ENCODE data around the gene SLC12A8.
"Not testable (repeated sequence)": the region's sequence is repeated elsewhere in the genome, so short reads cannot be mapped to it uniquely, and the experiment has no call there.

Gene SLC12A8

DNA sequence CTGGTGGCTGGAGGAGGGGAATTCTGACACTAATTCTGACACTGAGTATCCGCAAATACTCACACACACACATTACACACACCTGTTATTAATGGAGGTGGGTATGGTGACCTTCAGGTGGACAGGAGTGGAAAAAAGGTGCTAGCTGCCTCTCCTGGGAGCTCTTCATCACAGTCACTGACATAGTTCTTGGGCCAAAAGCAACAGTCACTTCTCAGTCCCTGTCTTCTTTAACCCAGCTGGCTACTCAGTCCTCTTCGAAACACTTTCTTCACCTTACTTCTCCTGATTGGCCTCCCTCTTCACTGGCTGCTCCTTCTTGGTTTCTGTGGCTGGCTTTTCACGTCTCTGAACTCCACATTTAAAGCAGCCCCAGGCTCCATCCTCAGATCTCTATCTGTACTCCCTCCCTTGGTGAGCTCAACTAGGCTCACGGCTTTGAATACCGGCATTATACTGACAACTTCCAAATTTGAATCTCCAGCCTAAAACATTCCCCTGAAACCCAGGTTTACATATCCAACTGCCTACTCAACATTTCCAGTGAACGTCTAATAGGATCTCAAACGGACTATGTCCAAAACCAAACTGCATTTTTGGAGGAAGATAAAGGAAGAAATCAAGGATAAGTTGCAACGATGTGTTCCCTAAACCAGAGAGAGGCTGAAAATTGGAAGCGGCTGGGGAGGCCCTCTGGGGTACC, 103.6 kb downstream of the SLC12A8 start:
- no peak for DNase-seq

DNA sequence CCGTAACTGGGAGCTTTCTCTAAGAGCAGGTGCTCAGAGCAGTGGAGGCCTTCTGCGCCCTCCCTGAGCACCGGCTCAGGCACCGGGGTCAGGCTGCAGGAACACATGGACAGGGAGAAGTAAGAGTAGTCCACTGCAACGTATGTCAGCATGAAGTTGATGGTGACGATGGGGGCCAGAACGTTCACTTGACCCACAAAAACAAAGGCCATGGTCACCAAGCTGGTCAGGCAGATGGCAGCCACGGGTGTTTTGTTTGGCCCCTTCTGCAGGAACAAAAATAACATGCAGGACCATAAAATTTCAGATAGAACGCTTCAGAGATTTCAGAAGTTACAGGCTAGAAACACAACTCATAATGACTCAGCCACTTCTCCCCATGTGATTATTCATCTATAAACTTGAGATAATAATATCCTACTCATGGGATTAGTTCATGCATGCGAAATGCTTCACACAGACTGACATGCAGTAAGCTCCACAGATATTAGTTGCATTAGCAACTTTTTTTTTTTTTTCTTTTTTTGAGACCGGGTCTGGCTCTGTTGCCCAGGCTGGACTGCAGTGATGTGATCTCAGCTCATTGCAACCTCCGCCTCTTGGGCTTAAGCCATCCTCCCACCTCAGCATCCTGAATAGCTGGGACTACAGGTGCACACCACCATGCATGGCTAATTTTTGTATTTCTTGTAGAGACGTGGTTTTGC, 104.5 kb downstream of the SLC12A8 start:
- DNase-seq = no peak

DNA sequence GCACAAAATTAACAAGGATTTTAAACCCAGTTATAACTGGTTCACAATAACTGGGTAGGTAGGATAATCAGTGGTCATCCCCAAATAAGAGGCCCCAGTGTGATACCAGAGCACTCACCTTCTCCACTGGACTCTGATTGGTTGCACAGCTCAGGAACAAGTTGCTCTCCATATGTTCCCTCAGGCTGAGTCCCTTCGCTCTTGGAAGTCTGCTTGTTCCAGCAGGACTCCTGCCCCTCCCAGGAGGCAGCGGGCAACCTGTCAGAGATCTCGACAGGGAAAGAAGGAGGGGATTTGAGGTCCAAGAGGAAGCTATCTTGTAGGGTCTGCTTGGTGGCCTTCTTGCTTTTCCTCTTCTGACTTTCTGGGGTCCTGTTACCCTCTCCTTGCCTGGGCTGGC, 105.2 kb downstream of the SLC12A8 start:
- no peak for DNase-seq

DNA sequence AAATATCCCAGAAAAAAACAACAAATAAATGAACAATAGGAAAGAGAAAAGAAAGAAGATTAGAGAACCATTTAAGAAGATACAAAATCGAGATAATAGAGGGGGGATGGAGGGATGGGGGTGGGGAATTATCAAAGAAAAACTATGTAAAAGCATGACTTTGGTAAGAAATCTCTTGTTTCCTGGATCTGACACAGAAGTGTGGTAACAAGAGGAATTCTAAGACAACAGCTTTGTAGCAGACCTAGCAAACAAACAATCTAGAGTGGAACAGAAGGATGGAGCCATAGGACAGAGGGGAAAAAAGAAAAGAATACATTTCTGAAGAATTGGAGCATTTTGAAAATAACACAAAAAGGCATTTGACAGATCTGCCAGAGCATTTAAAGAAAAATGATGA, 107.4 kb downstream of the SLC12A8 start:
- no peak for DNase-seq

DNA sequence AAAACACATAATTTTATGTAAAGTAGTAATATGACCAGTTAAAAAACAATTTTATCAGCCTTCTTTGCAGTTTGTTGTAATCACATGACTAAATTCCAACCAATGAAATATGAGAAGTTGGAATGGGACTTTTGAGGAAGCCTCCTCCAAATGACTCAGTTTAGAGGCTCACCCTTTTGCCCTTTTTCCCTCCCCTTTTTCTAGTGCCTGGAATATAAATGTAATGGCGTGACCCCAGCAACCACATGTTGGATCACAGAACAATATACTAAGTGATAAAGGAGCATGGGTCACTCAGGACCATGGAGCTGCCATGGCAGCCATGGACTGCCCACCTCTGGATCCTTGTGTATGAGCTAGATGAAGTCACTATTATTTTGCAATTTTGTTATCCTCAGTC, 107.9 kb downstream of the SLC12A8 start:
- no peak for DNase-seq

DNA sequence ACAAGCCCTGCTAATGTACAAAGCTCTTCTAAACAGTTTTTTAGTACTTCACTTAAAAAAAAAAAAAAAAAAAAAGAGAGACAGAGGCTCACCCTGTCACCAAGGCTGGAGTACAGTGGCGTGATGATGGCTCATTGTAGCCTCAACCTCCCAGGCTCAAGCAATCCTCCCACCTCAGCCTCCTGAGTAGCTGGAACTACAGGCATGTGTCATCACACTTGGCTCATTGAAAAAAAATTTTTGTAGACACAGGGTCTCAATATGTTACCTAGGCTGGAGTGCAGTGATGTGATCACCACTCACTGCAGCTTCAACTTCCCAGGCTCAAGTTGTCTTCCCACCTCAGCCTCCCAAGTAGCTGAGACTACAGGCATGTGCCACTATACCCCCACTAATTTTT, 109.1 kb downstream of the SLC12A8 start:
- DNase-seq = no peak

DNA sequence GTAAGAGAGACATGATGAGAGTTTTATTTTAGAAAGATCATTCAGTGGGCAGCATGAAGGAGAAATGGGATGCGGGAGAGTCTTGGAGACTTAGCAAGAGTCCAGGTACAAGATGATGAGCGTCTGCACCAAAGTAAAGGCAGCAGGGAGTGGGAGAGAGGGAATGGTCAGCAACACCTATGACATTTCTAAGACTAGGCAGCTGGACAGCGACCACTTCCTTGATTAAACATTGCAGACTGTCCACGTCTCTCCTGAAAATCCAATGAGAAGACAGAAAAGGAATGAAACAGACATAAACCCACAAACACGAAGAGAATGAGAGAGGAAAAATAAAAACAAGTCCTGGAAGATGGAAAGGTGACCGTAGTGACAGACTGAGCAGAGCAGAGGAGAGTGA, 110.1 kb downstream of the SLC12A8 start:
- DNase-seq = no peak

DNA sequence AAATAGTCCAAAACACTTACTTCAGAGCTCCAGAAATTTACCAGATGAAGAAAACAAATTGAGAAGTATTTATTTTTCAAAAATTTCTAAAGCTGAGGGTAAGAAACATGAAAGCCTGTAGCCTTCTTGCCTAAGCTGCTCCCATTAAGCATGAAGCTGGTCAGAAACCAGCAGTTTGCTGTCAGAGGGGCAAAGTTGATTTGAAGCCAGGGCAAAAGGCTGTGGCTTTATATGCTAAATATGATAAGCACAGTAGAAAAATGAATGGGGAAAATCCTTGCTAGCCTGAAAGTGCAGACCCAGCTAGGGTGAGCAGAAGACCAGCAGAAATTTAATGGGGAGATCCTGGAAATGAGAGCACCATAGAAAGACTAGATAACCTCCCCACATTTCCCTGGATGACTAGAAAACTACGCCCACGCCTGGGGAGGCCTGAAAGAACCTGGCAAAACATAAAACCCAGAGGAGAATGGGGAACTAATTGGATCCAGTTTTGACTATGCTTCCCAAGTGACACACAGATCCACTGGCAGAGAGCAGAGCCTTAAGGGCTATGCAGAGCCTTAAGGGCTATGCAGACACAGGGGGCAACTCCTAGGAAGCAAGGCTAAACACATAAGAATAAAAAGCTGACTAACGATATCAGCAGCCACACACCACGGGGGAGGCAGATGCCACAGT, 113.8 kb downstream of the SLC12A8 start:
- DNase-seq = no peak

DNA sequence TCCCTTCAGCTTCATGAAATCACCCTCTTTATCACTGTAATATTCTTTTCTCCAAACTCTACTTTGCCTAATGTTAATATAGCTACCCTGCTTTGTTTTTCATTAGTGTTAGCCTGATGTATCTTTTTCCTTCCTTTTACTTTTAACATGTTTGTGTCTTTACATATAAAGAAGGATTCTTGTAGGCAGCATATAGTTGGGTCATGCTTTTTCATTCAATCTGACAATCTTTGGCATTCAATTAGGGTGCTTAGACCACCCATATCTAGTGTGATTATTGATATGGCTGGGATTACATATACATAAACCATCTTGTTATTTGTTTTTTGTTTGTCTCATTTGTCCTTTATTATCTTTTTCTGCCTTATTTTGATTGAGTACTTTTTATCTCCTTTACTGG, 121.9 kb downstream of the SLC12A8 start:
- DNase-seq = no peak

DNA sequence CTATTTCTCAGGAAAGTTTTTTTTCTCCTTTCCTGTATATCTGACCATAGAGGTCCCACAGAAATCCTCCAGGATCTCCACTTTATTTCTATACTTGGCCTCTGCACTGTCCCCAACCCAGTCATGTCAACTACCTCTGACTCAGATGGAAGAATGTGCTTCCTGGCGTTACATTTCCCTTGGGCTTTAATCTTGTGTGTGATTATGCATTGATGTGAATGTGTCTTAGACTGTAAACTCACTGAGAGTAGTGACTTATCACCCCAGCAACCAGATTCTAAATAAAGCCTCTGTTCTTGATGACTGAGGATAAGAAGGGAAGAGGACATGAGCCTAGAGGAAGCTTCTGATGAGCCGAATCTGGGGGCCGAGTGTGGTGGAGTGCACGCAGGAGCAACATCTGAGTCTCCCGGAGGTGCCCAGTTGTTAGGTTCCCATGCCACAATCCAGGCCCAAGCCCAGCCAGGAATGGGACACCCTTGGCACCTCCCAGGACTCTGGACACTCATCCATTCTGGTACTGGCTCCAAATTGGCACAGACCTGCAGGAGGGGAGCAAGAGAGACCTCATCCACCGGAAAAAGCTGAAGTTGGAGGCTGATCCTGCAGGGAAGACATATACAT, 124.7 kb downstream of the SLC12A8 start:
- no peak for DNase-seq

DNA sequence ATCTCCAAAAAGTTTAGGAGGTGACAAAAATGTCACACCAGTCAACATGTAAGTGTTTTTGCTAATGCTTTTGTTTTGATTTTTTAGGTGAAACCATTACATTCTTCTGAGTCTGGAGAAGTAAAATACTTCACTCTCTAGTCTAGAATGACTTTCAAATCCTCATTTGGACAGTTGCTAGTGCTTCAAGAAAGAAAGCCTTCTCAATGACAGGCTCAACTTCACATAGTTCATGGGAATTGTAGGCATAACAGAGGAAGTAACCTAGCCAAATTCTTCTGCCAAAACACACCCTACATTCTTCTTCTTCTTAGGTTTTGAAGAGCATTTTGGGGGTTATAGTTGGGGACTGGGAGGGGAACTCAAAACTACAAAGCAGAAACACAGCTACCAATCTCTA, 127.4 kb downstream of the SLC12A8 start:
- DNase-seq = no peak

DNA sequence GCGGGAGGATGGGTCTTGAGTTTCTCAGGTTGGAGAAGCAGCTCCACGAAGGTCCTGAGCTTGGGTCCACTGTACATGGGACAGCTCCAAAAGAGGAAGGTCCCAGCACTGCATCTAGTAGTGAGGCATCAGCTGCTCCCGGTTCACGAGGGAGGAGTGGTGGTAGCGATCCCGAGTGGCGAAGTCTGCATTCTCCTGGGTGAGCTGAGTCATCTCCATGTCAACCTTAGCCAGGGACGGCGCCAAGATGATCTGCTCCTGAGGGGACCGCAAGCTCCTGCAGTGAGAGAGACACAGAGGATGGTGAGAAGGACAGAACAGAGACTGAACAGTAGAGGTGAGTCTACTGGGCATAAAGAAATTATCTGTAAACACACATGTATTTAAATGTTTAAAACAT, 128.8 kb downstream of the SLC12A8 start:
- no peak for DNase-seq

DNA sequence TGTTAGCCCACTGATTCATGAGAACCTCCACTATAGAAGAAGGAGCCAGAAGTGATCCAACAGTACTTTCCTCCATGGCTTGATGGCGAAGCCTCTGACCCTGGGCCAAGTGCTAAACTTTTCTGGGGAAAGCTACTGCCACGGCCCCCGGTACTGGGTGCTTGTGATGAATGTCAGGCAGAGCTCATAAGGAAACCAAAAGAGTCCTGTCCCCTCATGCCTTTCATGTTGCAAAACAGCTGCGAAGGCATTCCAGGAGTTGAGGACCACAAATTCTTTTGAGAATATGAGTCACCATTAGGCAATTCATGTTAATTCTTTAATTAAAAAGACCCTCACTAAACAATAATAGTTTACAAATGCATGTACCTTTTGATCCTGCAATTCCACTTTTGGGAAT, 130.2 kb downstream of the SLC12A8 start:
- DNase-seq = not testable (repeated sequence)

DNA sequence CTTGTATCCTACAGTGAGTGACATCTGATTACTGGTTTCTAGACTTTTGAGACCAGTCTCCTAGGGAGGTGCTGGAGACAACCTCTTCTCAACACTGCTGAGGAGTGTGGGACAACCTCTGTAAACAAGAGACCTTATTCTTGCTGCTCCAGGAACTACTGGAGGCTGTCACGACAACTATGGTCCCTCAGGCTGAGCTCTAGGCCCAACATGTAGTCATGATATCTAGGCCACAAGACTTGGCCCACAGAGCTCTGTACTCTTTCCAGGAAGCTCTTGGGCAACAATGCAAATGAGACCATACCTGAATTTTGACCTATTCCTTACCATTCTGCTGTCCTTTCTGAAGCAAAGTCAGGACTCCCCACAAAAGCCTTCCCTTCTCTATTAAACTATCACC, 132.5 kb downstream of the SLC12A8 start:
- DNase-seq = no peak

DNA sequence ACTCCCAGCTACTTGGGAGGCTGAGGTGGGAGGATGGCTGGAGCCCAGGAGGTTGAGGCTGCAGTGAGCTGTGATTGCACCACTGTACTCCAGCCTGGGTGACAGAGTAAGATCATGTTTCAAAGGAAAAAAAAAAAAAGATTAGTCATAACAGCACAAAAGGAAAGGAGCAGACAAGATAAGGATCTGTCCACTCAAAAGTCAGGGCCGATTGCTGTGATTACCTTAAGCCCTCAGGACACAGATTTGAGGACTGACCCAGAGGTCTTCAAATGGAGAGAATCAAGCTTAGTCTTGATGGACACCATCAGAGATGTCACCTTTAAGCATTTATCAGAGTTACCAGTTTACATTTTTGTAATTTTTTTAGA, 132.9 kb downstream of the SLC12A8 start:
- no peak for DNase-seq

DNA sequence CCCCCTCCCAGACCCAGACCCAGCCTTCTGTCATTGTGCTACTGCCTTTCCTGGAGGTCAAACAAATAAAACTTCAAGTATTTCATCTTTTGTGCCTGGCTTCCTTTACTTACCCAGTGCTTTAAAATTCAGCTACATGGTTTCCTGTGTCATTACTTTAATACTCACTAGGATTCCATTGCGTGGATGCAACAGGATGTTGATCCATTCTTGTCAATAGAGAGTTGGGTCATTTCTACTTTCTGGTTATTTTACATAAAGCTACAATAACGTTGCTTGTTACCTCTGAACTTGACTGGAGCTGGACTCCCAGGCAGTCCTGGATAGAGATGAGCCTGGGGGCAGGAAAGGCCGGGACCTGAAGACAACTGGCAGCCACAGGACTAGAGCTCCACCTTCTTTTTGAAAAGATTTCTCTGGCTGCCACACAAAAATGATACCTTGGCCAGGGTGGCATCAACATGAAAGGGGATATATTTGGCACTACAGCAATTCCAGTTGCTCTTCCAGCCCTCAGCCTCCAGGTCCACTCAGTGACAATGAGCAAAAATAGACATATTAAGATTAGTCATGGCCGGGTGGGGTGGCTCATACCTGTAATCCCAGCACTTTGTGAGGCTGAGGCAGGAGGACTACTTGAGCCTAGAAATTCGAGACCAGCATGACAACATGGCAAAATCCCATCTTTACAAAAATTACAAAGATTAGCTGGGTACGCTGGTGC, 133.4 kb downstream of the SLC12A8 start:
- no peak for DNase-seq

DNA sequence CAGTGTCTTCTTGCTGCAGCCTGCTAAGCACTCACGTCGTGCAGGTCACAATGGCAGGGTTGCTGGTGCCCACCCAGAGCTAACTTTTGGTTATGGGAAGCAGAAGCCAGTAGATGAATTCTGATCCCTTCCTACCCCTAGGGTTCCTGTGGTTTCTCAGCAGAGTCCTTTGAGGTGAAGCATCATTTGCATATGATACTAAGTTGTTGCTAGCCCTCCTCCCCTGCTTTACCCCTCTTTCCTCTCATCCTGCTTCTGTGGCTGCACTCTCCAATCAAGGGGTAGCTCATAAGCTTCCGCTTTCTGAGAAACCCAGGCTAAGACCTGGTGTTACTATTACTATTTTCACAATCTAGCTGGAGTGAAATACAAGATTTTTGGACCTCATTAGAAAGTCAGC, 134.7 kb downstream of the SLC12A8 start:
- no peak for DNase-seq

DNA sequence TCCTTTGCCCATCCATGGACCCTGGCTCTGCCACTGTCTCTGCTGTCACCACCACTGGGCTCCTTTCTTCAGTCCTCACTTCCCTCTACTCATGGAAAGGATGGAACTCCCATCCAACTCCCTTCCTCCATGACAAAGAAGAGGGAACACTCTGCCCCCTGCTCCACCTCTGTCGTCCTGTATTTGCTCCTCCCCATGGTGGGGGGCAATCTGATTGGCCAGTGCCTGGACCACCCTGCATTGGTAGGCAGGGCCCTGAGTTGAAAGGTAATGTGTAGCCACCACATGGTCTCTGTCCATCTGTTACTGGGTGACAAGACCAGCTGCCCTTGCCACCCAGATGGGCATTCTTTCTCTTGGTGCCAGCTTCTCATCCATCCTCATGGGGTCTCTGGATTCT, 136.1 kb downstream of the SLC12A8 start:
- DNase-seq = no peak

DNA sequence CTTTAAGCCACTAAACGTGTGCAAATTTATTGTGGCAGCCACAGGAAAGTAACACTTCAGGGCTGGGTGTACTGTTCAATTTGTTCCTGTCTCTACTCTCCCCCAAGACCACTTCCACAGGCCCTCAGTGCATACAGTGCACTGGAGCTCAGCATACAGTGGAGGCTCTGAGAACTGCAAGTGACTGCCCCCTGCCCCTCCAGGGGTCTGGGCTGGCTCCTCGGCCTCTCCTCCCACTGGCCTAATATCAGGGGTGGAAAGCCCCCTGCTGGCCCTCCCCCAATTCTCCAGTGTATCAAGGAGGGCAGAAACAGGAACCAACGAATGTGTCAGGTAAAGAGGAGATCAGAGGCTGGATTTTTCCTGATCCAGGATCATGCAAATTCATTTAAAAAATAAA, 136.8 kb downstream of the SLC12A8 start:
- DNase-seq = no peak

DNA sequence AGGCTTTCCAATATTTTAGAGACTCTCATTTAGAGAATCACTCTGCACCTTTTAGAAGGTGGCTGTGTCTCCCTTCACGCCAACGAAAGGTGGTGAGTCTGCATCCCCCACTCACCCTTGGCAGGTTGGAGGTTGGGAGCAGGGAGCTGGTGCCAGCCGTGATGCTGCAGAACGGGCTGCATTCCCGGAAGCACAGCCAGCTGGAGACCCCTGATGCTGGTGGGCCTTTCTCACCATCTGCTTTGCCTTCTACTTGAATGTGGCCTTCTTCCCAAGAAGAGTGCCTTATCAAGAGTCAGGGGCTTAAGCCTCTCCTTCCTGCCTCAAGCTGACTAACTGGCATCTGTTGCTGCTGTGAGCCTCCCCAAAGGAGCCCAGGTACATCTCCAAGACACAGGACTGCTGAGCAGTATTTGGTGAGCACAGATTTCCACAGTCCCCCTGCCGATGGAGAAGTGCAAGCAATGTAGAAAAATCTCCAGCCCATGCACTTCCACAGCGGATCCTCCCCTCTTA, 139.1 kb downstream of the SLC12A8 start:
- no peak for DNase-seq

DNA sequence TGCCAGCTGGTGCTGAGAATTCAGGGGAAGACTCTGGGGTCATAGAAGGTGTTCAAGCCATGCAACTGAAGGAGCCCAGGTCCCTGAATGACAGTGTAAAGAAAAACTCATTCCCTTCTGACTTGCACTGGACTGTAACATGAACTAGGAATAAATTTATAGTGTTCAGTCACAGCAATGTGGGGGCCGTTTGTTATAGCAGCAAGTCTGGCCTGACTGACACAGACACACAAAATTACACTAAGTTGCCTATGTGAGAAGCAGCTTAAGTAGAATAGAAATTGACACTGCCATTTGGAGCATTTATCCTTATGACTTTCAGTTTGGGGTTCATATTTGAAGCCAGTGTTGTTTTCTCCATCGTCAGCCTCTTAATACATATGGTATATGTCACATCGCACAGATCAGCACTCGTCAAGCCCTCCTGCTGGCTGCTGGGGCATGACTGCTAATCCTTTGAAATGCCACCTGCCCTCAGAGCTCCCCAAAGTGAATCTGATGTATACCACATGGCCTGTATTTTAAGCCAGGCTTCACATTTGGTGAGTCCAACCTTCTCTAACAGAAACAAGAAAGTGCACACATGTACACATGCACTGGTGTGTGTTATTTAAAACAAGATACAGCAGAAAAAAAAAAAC, 139.7 kb downstream of the SLC12A8 start:
- no peak for DNase-seq

DNA sequence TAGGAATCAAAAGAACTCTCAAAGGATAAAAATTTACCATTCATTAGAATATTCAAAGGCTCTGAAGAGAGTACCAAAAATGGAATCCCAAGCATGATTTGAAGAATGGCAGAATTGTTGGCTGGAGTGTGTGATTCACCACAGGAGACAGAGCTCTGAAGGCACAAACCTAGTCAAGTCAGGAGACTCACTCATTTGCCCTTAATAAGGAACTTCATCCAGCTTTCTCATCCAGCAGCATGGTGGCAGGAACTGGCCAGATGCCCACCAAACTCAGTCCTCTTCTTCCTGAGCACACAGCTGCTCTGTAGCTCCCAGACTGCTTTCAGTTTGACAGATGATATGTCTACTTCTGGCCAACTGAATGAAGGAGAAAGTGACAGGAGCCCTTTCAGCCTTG, 140.2 kb downstream of the SLC12A8 start:
- DNase-seq = no peak

Data from GOT3 (cell line).